ENCODE results near the gene ORAI1. TPM values are rescaled to one million over a fixed set of nuclear protein-coding genes. Genes with fewer than 3 reads are reported as not detected.
"Not testable (repeated sequence)": the region's sequence is repeated elsewhere in the genome, so short reads cannot be mapped to it uniquely, and the experiment has no call there.

The ORAI1 gene
- total RNA-seq, 1 donor from 2014 or later = 35.3 TPM

- TF ChIP-seq CTCF (IDR thresholded peaks at IDR 0.05; ENCODE audit: unreplicated experiment) = no peak
- no peak for DNase-seq (ENCODE audit: low spot score)
- Mint-ChIP-seq H3K27me3 (ENCODE audit: unreplicated experiment) (peaks cover 4% of the 10 kb centered on the region), H3K4me3 (ENCODE audit: unreplicated experiment) (no peak overlapping the region), H3K9me3 (ENCODE audit: unreplicated experiment) (no peaks in the 10 kb centered on the region), H3K27ac (ENCODE audit: unreplicated experiment) (no peak overlapping the region), H3K4me1 (ENCODE audit: unreplicated experiment) (peaks cover 3% of the 10 kb centered on the region), H3K36me3 (ENCODE audit: low read depth, unreplicated experiment) (no peaks in the 10 kb centered on the region)
Observed at GRCh38 chr12:121676190-121676589, 49.9 kb downstream of the ORAI1 start.

- peaks cover 2% of the 10 kb centered on the region for H3K27me3 Mint-ChIP-seq (ENCODE audit: unreplicated experiment)
- no peak for TF ChIP-seq CTCF (IDR thresholded peaks at IDR 0.05; ENCODE audit: unreplicated experiment)
- H3K27ac Mint-ChIP-seq (ENCODE audit: unreplicated experiment) = no peak overlapping the region
- DNase-seq (ENCODE audit: low spot score) = no peak
- H3K9me3 Mint-ChIP-seq (ENCODE audit: unreplicated experiment) = no peaks in the 10 kb centered on the region
- H3K4me3 Mint-ChIP-seq (ENCODE audit: unreplicated experiment) = no peak overlapping the region
- peaks cover under 1% of the 10 kb centered on the region for H3K4me1 Mint-ChIP-seq (ENCODE audit: unreplicated experiment)
- H3K36me3 Mint-ChIP-seq (ENCODE audit: low read depth, unreplicated experiment) = no peaks in the 10 kb centered on the region
Observed at GRCh38 chr12:121678305-121678704, 52.0 kb downstream of the ORAI1 start.

GRCh38 chr12:121678716-121679300 lies 52.5 kb downstream of the ORAI1 start:
- TF ChIP-seq CTCF (IDR thresholded peaks at IDR 0.05; ENCODE audit: unreplicated experiment) = no peak
- H3K27me3 Mint-ChIP-seq (ENCODE audit: unreplicated experiment) = no peaks in the 10 kb centered on the region
- no peak for DNase-seq (ENCODE audit: low spot score)
- H3K4me3 Mint-ChIP-seq (ENCODE audit: unreplicated experiment) = no peak overlapping the region
- no peaks in the 10 kb centered on the region for H3K36me3 Mint-ChIP-seq (ENCODE audit: low read depth, unreplicated experiment)
- no peaks in the 10 kb centered on the region for H3K4me1 Mint-ChIP-seq (ENCODE audit: unreplicated experiment)
- H3K27ac Mint-ChIP-seq (ENCODE audit: unreplicated experiment) = no peak overlapping the region
- no peaks in the 10 kb centered on the region for H3K9me3 Mint-ChIP-seq (ENCODE audit: unreplicated experiment)

DNA sequence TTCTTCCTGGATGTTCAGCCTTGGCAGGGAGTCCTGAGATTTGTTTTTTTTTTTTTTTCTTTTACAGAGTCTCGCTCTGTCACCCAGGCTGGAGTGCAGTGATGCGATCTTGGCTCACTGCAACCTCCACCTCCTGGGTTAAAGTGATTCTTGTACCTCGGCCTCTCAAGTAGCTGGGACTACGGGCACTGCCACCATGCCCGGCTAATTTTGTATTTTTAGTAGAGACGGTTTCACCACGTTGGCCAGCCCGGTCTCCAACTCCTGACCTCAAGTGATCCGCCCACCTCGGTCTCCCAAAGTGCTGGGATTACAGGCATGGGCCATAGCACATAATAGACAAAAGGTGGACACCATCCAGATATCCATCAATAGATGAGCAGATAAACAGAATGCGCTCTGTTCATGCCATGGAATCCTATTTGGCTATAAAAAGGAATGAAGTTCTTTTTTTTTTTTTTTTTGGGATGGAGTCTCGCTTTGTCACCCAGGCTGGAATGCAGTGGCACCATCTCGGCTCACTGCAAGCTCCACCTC lies 53.4 kb downstream of the ORAI1 start:
- not testable (repeated sequence) for H3K27me3 Mint-ChIP-seq (ENCODE audit: unreplicated experiment); H3K36me3 Mint-ChIP-seq (ENCODE audit: low read depth, unreplicated experiment); H3K4me1 Mint-ChIP-seq (ENCODE audit: unreplicated experiment); DNase-seq (ENCODE audit: low spot score); H3K9me3 Mint-ChIP-seq (ENCODE audit: unreplicated experiment); H3K27ac Mint-ChIP-seq (ENCODE audit: unreplicated experiment); H3K4me3 Mint-ChIP-seq (ENCODE audit: unreplicated experiment)

DNA sequence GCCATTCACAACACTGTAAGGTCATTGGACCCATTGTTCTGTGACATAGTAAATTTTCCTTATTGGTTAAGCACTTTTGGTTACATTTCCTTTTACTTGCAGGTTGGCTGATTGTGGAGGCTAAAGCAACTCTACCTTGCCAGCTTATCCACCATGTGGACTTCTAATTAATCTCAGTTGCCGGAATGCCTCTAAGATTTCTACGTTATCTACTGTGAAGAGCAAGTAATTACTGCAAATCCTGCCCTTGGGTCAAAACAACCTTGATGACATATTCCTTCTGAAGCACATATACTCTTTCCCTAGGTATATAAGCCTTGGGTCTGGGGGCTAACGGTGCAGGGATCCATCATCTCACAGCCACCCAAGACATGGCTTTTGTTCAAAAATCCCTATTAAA lies 62.6 kb downstream of the ORAI1 start:
- no peaks in the 10 kb centered on the region for H3K36me3 Mint-ChIP-seq (ENCODE audit: low read depth, unreplicated experiment)
- H3K27me3 Mint-ChIP-seq (ENCODE audit: unreplicated experiment) = no peaks in the 10 kb centered on the region
- DNase-seq (ENCODE audit: low spot score) = no peak
- no peak for TF ChIP-seq CTCF (IDR thresholded peaks at IDR 0.05; ENCODE audit: unreplicated experiment)
- H3K27ac Mint-ChIP-seq (ENCODE audit: unreplicated experiment) = no peak overlapping the region
- H3K9me3 Mint-ChIP-seq (ENCODE audit: unreplicated experiment) = no peaks in the 10 kb centered on the region
- peaks cover 2% of the 10 kb centered on the region for H3K4me1 Mint-ChIP-seq (ENCODE audit: unreplicated experiment)
- H3K4me3 Mint-ChIP-seq (ENCODE audit: unreplicated experiment) = no peak overlapping the region

Measured in endothelial cell (in vitro differentiated cells).